ENCODE data around the gene TPCN2.

DNA sequence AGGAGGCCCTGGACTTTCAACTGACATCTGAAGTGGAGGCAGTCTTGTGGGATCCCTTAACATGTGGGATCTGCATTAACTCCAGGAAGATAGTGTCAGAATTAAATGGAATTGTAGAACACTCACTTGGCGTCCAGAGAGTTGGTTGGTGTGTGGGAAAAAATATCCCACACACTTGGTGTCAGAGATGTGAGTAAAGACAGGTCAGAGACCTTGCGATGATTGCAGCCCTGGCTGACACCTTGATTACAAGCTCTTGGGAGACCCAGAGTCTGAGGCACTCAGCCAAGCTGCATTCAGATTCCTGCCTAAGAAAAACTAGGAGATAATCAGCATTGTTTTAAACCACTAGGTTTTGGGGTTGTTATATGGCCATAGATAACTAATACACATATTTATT is 7.2 kb upstream of the TPCN2 start:
- TF ChIP-seq, protein P1, sequence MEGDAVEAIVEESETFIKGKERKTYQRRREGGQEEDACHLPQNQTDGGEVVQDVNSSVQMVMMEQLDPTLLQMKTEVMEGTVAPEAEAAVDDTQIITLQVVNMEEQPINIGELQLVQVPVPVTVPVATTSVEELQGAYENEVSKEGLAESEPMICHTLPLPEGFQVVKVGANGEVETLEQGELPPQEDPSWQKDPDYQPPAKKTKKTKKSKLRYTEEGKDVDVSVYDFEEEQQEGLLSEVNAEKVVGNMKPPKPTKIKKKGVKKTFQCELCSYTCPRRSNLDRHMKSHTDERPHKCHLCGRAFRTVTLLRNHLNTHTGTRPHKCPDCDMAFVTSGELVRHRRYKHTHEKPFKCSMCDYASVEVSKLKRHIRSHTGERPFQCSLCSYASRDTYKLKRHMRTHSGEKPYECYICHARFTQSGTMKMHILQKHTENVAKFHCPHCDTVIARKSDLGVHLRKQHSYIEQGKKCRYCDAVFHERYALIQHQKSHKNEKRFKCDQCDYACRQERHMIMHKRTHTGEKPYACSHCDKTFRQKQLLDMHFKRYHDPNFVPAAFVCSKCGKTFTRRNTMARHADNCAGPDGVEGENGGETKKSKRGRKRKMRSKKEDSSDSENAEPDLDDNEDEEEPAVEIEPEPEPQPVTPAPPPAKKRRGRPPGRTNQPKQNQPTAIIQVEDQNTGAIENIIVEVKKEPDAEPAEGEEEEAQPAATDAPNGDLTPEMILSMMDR (IDR thresholded peaks at IDR 0.05; ENCODE audit: borderline replicate concordance, extremely low read depth, low read length, poor library complexity, severe bottlenecking) = no peak
- no peak for TF ChIP-seq EZH2 (IDR thresholded peaks at IDR 0.05; ENCODE audit: borderline replicate concordance, low read depth, low read length, severe bottlenecking)

Data from DND-41 (cell line).